Loucy (cell line): Measurements from ENCODE around the gene CLEC12A.
"Not testable (repeated sequence)": the region's sequence is repeated elsewhere in the genome, so short reads cannot be mapped to it uniquely, and the experiment has no call there.

Experiments
- H2AFZ ChIP-seq: fragments of 200-600 bp; sonication (generic); 2 replicates; pipeline ENCODE4 v1.6.0; 2016; ENCODE audit warnings: antibody characterized with exemption, mild to moderate bottlenecking, low read length, moderate library complexity
- H3F3A ChIP-seq: fragments of 200-600 bp; 2 replicates; pipeline ENCODE4 v1.6.0; 2016; ENCODE audit warnings: antibody characterized with exemption, low read depth, mild to moderate bottlenecking
- H3K27me3 ChIP-seq: fragments of 200-600 bp; sonication (generic); 2 replicates; pipeline ENCODE4 v1.6.1; 2014; ENCODE audit warnings: low read length, mild to moderate bottlenecking; ENCODE audit not compliant: insufficient read depth, poor library complexity, severe bottlenecking
- H3K36me3 ChIP-seq: fragments of 200-600 bp; sonication (generic); 2 replicates; pipeline ENCODE4 v1.6.1; 2016; ENCODE audit warnings: low read length; ENCODE audit not compliant: insufficient read depth
- H3K4me1 ChIP-seq: fragments of 200-600 bp; sonication (generic); 2 replicates; pipeline ENCODE4 v1.5.1; 2014; ENCODE audit warnings: low read length, mild to moderate bottlenecking; ENCODE audit not compliant: insufficient read depth, poor library complexity, severe bottlenecking
- H3K4me2 ChIP-seq: fragments of 200-600 bp; sonication (generic); 2 replicates; pipeline ENCODE4 v1.6.0; 2014; ENCODE audit warnings: antibody characterized with exemption, low read length, low read depth, mild to moderate bottlenecking; ENCODE audit not compliant: poor library complexity, severe bottlenecking
- H3K4me3 ChIP-seq: fragments of 200-600 bp; sonication (generic); 2 replicates; pipeline ENCODE4 v1.5.1; 2014; ENCODE audit warnings: low read length, mild to moderate bottlenecking, mixed read lengths; ENCODE audit not compliant: poor library complexity, severe bottlenecking
- H3K79me2 ChIP-seq: fragments of 200-600 bp; sonication (generic); 2 replicates; pipeline ENCODE4 v1.6.1; 2014; ENCODE audit warnings: low read length; ENCODE audit not compliant: insufficient read depth
- H3K9ac ChIP-seq: fragments of 200-600 bp; sonication (generic); 2 replicates; pipeline ENCODE4 v1.6.0; 2014; ENCODE audit warnings: mild to moderate bottlenecking, low read depth, low read length, moderate library complexity; ENCODE audit not compliant: poor library complexity, severe bottlenecking
- H3K9me2 ChIP-seq: fragments of 200-600 bp; sonication (generic); replicated peaks from 2 replicates; pipeline ENCODE4 v1.6.1; 2016; ENCODE audit warnings: low read depth, low read length, mixed read lengths
- H3K9me3 ChIP-seq: fragments of 200-600 bp; sonication (generic); 2 replicates; pipeline ENCODE4 v1.6.1; 2014; ENCODE audit warnings: mild to moderate bottlenecking, antibody characterized with exemption, low read length, low read depth; ENCODE audit not compliant: insufficient read depth
- H4K20me1 ChIP-seq: fragments of 200-600 bp; sonication (generic); 2 replicates; pipeline ENCODE4 v1.6.0; 2014; ENCODE audit warnings: antibody characterized with exemption, low read length, mild to moderate bottlenecking; ENCODE audit not compliant: insufficient read depth, poor library complexity, severe bottlenecking
- CTCF ChIP-seq: fragments of 200-600 bp; sonication (generic); conservative IDR thresholded peaks from 2 replicates; pipeline ENCODE4 v1.5.1; 2014; ENCODE audit warnings: mild to moderate bottlenecking, antibody characterized with exemption, low read length
- EZH2phosphoT487 ChIP-seq: fragments of 200-600 bp; IDR thresholded peaks from 2 replicates; pipeline ENCODE4 v1.6.1; 2018; ENCODE audit warnings: antibody characterized with exemption, mild to moderate bottlenecking, moderate library complexity, borderline replicate concordance

The CLEC12A gene

GRCh38 chr12:9961901-9962300 lies 9.3 kb upstream of the CLEC12A start:
- Histone ChIP-seq H3K4me2 (peak overlapping the region; percentile 59), H3K9me3 (no peaks in the 10 kb centered on the region), H3K36me3 (no peaks in the 10 kb centered on the region), H3K79me2 (no peaks in the 10 kb centered on the region), H3K9ac (no peak overlapping the region), H3K4me1 (peaks cover 45% of the 10 kb centered on the region), H3K4me3 (peak overlapping the region; percentile 51), H3K9me2 (no peaks in the 10 kb centered on the region), H3K27me3 (no peaks in the 10 kb centered on the region), H2AFZ (no peak overlapping the region), H4K20me1 (no peaks in the 10 kb centered on the region), H3F3A (0 out of 2 replicates have a peak, but pooled peaks cover 5% of the 10 kb centered on the region)
- no peak for TF ChIP-seq EZH2phosphoT487
- no peak for TF ChIP-seq CTCF

- no peak for TF ChIP-seq CTCF
- no peak for TF ChIP-seq EZH2phosphoT487
- Histone ChIP-seq H3K36me3 (no peaks in the 10 kb centered on the region), H4K20me1 (no peaks in the 10 kb centered on the region), H3K9ac (no peak overlapping the region), H3K79me2 (no peaks in the 10 kb centered on the region), H3K9me3 (no peaks in the 10 kb centered on the region), H2AFZ (no peak overlapping the region), H3K9me2 (no peaks in the 10 kb centered on the region), H3K27me3 (no peaks in the 10 kb centered on the region), H3F3A (no peaks in the 10 kb centered on the region), H3K4me2 (no peak overlapping the region), H3K4me3 (no peak overlapping the region), H3K4me1 (peaks cover 17% of the 10 kb centered on the region)
Measured at GRCh38 chr12:9969673-9970072, 1.5 kb upstream of the CLEC12A start.

GRCh38 chr12:9973949-9974348 lies 2.7 kb downstream of the CLEC12A start:
- Histone ChIP-seq H3F3A (no peaks in the 10 kb centered on the region), H3K36me3 (no peaks in the 10 kb centered on the region), H3K27me3 (no peaks in the 10 kb centered on the region), H3K4me1 (peaks cover 14% of the 10 kb centered on the region), H3K9me2 (no peaks in the 10 kb centered on the region), H3K4me2 (no peak overlapping the region), H3K79me2 (no peaks in the 10 kb centered on the region), H4K20me1 (no peaks in the 10 kb centered on the region), H3K4me3 (no peak overlapping the region), H3K9me3 (no peaks in the 10 kb centered on the region; the same call in 1 of the 2 replicates), H3K9ac (no peak overlapping the region), H2AFZ (no peak overlapping the region)
- TF ChIP-seq CTCF, result no peak
- no peak for TF ChIP-seq EZH2phosphoT487

- H3F3A ChIP-seq, H3K27me3 ChIP-seq, H3K9ac ChIP-seq, H2AFZ ChIP-seq, H3K9me2 ChIP-seq, H3K79me2 ChIP-seq, H3K4me3 ChIP-seq, H3K4me2 ChIP-seq, H3K36me3 ChIP-seq, H4K20me1 ChIP-seq, H3K9me3 ChIP-seq: not testable (repeated sequence)
- peaks cover 14% of the 10 kb centered on the region for H3K4me1 ChIP-seq
Measured at GRCh38 chr12:9974731-9975130, 3.5 kb downstream of the CLEC12A start.
